ENCODE measurements around the gene ATOH1.

The ATOH1 gene

DNA sequence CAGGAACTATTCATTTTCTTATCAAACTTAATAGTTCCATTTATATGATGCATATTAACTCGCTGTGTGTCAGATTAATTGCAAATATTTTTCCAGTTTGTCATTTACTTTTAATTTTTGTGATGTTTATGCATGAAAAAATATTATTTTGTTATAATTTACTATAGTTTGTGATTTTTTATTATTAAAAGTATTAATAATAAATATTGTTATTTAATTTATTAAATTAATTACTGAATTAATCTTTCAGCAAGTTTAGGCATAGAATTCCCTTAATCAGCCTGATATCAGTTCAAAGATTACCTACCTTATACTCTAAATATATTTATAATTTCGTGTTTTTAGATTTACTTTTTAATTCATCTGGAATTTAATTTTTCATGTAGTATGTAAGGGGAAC is 15.5 kb upstream of the ATOH1 start:
- Histone ChIP-seq H3K27me3 (ENCODE audit: control insufficient read depth, low read length) (no peaks in the 10 kb centered on the region), H3K9me2 (replicated peaks; ENCODE audit: control insufficient read depth, low read length) (no peaks in the 10 kb centered on the region), H3K4me3 (ENCODE audit: low read length) (no peak overlapping the region), H3K36me3 (ENCODE audit: control insufficient read depth, low read length) (no peaks in the 10 kb centered on the region), H3K4me2 (ENCODE audit: low read length) (no peak overlapping the region), H3K79me2 (ENCODE audit: control insufficient read depth, low read length) (no peaks in the 10 kb centered on the region), H3K9me3 (ENCODE audit: control insufficient read depth, insufficient read depth, low read length) (no peaks in the 10 kb centered on the region), H3K27ac (ENCODE audit: low read depth, low read length) (no peak overlapping the region), H3F3A (ENCODE audit: control insufficient read depth, insufficient read depth) (no peaks in the 10 kb centered on the region), H3K4me1 (ENCODE audit: control insufficient read depth, low read length) (no peaks in the 10 kb centered on the region; the same call in 1 of the 2 replicates), H4K20me1 (ENCODE audit: control insufficient read depth, insufficient read depth, low read depth, low read length) (no peaks in the 10 kb centered on the region)
- TF ChIP-seq, protein P1, sequence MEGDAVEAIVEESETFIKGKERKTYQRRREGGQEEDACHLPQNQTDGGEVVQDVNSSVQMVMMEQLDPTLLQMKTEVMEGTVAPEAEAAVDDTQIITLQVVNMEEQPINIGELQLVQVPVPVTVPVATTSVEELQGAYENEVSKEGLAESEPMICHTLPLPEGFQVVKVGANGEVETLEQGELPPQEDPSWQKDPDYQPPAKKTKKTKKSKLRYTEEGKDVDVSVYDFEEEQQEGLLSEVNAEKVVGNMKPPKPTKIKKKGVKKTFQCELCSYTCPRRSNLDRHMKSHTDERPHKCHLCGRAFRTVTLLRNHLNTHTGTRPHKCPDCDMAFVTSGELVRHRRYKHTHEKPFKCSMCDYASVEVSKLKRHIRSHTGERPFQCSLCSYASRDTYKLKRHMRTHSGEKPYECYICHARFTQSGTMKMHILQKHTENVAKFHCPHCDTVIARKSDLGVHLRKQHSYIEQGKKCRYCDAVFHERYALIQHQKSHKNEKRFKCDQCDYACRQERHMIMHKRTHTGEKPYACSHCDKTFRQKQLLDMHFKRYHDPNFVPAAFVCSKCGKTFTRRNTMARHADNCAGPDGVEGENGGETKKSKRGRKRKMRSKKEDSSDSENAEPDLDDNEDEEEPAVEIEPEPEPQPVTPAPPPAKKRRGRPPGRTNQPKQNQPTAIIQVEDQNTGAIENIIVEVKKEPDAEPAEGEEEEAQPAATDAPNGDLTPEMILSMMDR (IDR thresholded peaks at IDR 0.05; ENCODE audit: low read depth, low read length, poor library complexity, severe bottlenecking) = no peak
- no peak for TF ChIP-seq EZH2phosphoT487 (IDR thresholded peaks at IDR 0.05; ENCODE audit: borderline replicate concordance, low read length)

DNA sequence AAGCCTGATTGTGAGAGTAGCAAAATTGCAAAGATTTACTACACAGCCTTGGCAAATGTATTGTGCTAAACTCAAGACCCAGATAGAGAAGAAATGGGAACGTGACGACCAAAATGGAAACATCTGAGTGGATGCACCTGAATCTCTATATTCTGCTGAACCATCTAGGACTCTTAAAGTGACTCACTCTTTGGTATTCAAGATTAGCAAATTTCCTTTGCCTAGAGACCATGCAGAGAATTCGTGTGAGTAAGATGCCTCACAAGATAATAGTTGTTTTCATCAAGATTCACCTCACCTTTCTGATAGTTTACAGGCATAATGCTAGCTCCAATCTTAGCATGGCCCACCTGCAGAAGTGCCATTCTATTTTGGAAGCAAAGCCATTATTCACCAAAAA is 14.4 kb upstream of the ATOH1 start:
- Histone ChIP-seq H4K20me1 (ENCODE audit: control insufficient read depth, insufficient read depth, low read depth, low read length) (no peaks in the 10 kb centered on the region), H3K79me2 (ENCODE audit: control insufficient read depth, low read length) (no peaks in the 10 kb centered on the region), H3K4me2 (ENCODE audit: low read length) (no peak overlapping the region), H3K4me1 (ENCODE audit: control insufficient read depth, low read length) (no peaks in the 10 kb centered on the region; the same call in 1 of the 2 replicates), H3K27me3 (ENCODE audit: control insufficient read depth, low read length) (no peaks in the 10 kb centered on the region), H3K9me2 (replicated peaks; ENCODE audit: control insufficient read depth, low read length) (no peaks in the 10 kb centered on the region), H3K4me3 (ENCODE audit: low read length) (no peak overlapping the region), H3K9me3 (ENCODE audit: control insufficient read depth, insufficient read depth, low read length) (no peaks in the 10 kb centered on the region), H3K36me3 (ENCODE audit: control insufficient read depth, low read length) (no peaks in the 10 kb centered on the region), H3F3A (ENCODE audit: control insufficient read depth, insufficient read depth) (no peaks in the 10 kb centered on the region), H3K27ac (ENCODE audit: low read depth, low read length) (no peak overlapping the region)
- TF ChIP-seq, protein P1 (IDR thresholded peaks at IDR 0.05; ENCODE audit: low read depth, low read length, poor library complexity, severe bottlenecking) = no peak
- TF ChIP-seq EZH2phosphoT487 (IDR thresholded peaks at IDR 0.05; ENCODE audit: borderline replicate concordance, low read length) = no peak

DNA sequence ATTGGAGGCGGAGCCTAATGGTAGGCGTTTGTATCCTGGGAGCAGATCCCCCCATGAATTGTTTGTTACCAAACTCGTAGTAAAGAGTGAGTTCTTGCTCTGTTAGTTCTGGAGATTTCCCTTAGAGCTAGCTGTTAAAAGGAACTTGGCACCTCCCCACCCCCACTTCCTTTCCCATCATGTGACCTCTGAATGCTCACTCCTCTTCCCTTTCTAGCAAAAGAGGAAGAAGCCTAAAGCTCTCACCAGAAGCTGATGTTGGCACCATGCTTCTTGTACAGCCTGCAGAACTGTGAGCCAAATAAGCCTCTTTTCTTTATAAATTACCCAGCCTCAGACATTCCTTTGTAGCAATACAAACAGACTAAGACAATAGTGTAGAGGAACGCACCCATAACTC is 13.8 kb upstream of the ATOH1 start:
- Histone ChIP-seq H3F3A (ENCODE audit: control insufficient read depth, insufficient read depth) (no peaks in the 10 kb centered on the region), H3K4me2 (ENCODE audit: low read length) (no peak overlapping the region), H4K20me1 (ENCODE audit: control insufficient read depth, insufficient read depth, low read depth, low read length) (no peaks in the 10 kb centered on the region), H3K27ac (ENCODE audit: low read depth, low read length) (no peak overlapping the region), H3K36me3 (ENCODE audit: control insufficient read depth, low read length) (no peaks in the 10 kb centered on the region), H3K4me1 (ENCODE audit: control insufficient read depth, low read length) (no peaks in the 10 kb centered on the region; the same call in 1 of the 2 replicates), H3K79me2 (ENCODE audit: control insufficient read depth, low read length) (no peaks in the 10 kb centered on the region), H3K4me3 (ENCODE audit: low read length) (no peak overlapping the region), H3K9me2 (replicated peaks; ENCODE audit: control insufficient read depth, low read length) (no peaks in the 10 kb centered on the region), H3K27me3 (ENCODE audit: control insufficient read depth, low read length) (no peaks in the 10 kb centered on the region), H3K9me3 (ENCODE audit: control insufficient read depth, insufficient read depth, low read length) (no peaks in the 10 kb centered on the region)
- TF ChIP-seq, protein P1 (IDR thresholded peaks at IDR 0.05; ENCODE audit: low read depth, low read length, poor library complexity, severe bottlenecking) = no peak
- no peak for TF ChIP-seq EZH2phosphoT487 (IDR thresholded peaks at IDR 0.05; ENCODE audit: borderline replicate concordance, low read length)
